CD4-positive, alpha-beta T cell treated with Interleukin-15 for 4 hours (primary cell): ENCODE measurements around the gene RPL10.

Experiments used
- DNase-seq: peaks from one replicate; pipeline ENCODE4 v3.0.0-alpha.2; 2020; ENCODE audit warnings: low spot score

Gene RPL10

DNA sequence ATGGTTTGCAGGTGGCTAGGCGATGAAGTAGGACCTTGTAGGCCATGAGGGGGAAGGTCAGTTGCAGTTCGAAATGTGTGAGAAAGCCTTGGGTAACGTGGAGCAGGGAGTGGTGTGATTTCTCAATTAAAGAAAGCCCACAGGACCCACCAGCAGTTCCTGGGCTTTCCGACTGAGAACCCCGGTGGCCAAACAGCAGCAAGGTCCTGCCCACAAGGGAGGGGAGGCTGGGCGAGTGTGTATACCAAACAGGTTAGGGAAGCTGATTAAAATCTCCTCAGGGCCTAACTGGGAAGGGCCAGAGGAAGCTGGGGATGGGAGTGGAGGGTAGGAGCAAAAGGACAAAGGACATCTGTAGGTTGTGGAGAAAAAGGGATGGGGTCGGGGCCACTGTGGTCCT, 32.7 kb downstream of the RPL10 start:
- DNase-seq = no peak

DNA sequence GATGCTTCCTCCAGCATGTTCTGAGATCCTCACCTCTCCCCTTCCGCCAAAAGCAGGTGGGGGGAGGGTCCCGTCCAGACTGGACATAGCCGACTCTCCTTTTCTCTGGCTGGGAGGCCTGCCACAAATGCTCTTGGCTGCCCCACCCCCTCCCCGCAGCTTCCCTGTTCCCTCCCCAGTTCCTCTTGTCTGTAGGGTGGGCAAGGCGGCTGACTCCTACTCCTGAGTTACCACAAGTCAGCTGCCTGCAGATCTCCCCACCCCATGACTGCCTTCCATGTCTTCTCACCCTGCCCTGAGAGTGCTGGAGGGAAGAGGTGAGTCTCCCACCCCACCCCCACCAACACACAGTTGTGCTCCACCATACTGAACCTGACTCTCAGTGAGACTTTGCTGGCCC, 33.2 kb downstream of the RPL10 start:
- DNase-seq = no peak

DNA sequence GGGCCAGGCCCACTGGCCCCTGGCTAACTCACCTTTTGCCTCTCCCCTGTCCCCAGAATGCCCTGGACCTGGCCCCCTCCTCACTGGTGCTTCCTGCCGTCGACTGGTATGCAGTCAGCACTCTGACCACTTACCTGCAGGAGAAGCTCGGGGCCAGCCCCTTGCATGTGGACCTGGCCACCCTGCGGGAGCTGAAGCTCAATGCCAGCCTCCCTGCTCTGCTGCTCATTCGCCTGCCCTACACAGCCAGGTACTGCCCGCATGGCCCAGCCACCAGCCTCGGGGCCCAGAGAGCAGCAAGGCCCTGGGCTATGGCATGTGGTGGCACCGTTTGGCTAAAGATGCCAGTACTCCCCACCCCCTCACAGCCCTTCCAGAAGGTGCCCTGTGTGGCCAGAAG, 34.0 kb downstream of the RPL10 start:
- no peak for DNase-seq

DNA sequence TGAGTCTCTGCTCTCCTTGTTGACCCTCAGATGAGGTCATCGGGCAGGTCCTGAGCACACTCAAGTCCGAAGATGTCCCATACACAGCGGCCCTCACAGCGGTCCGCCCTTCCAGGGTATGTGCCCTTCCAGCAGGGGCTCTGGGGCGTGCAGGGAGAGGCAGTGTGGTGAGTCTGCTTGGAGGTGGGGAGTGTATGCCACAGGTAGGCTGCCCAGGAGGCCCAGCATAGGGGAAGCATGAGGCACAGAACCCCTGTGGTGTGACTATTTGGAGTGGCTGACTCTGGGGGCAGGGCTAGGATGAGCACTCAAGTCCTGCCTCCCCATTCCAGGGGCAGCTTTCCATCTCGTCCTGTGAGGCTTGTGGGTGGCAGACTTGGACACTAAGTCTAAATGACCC, 35.4 kb downstream of the RPL10 start:
- DNase-seq = no peak

DNA sequence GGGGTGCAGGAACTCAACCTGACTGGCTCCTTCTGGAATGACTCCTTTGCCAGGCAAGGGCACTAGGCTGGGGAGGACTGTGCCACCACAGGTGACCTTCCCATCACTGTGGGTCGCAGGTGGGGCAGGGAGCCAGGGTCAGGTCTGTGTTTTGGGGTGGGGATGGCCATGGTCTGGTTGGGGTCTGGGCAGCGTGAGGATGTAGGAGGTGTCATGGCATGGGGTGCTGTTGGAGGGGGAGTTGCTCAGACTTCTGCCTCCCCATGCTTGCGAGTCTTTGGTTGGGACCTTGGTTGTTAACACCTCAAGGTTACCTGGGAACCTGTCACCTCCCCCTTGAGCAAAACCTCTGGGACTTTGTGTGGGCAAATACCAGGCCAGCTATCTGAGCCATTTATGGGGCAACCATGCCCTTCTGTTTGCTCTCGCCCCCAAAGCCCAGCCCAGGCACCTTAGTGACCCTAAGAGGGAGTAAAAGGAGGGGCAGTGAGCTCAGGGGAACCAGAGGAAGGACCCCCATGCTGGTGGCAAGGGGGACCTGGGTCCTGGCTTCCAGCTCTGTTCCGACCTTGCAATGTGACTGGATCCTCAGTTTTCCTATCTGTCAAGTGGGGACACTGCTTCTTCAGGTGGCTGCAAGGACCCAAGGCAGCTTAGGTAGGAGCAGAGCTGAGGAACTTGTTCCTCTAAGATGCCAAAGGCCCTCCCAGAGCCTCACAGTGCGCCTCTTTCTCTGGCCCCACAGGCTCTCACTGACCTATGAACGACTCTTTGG, 36.4 kb downstream of the RPL10 start:
- no peak for DNase-seq

DNA sequence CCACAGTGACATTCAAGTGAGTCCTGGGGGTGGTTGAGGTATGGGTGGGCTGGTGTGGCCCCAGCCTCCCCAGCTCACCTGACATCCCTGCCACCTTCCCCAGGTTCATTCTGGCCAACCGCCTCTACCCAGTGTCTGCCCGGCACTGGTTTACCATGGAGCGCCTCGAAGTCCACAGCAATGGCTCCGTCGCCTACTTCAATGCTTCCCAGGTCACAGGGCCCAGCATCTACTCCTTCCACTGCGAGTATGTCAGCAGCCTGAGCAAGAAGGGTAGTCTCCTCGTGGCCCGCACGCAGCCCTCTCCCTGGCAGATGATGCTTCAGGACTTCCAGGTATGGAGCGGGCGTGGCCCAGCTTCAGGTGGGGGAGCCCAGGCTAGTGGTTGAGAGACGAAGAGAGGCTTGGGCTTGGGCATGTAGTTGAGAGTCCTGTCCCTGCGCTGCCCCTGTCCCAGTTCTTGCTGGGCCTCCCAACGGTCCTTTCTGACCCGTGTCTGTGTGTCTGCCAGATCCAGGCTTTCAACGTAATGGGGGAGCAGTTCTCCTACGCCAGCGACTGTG, 37.1 kb downstream of the RPL10 start:
- DNase-seq = no peak

DNA sequence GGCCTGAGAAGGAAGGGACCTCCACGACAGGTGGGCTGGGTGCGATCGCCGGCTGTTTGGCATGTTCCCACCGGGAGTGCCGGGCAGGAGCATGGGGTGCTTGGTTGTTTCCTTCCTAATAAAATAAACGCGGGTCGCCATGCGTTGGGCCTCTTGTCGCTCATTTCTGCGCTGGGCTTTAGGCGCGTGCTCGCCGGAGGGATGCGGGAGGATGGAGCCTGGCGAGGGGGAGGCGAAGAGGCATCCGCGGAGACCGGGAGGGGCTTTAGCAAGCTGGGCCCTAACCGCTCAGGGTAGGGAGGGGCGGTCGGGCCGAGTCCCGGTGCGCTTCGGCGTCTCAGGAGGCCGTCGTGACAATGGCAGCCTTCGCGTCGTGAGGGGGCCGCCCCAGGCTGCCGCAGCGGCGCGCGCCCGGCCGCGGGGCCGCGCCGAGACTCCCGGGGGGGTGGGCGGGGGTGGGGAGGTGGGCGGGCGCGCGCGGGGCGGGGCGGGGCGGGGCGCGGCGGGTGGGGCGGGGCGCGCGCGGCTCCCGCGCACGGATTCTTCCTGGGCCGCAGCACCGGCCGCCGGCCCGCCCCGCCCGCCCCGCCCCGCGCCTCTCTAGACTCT, 38.3 kb downstream of the RPL10 start:
- peak; percentile 50 for DNase-seq

DNA sequence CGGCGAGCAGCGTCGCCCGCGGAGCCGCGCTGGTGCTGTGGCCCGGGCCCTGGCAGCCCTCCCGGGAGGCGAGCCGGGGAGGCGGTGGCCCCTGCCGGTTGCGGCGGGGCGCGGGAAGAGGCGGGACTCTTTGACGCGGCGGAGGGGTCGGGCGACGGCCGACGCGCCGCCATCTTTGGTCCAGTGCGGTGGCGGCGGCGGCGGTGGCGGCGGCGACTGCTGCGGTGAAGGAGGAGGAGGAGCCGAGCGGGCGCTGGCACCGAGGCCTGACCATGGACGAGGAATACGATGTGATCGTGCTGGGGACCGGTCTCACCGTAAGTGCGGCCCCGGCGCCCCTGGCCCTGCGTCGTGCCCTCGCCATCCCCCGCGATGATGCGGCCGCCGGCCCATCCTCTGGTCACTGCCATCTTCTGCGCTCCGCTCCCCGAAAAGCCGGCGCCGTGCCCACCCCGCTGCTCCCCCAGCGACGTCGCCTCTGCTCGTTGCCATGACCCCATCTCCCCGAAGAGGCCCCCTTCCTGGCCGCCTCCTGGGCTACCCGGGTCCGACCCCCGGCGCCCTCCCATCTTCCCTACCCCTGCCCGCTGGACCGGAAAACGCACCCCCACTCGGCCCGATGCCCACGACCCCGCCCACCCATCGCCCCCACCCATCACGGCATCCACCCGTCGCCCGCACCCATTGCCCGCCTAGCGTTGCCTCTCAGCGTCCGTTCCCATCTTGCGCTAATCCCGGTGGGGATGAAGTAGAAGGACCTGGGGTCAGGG, 39.0 kb downstream of the RPL10 start, which contains the start of gene GDI1:
GDI1 (plus strand) TSS at position 172 of the 770 bp plus-strand sequence; CDS start at position 273, 101 bp downstream.
- peak; percentile 55 for DNase-seq

DNA sequence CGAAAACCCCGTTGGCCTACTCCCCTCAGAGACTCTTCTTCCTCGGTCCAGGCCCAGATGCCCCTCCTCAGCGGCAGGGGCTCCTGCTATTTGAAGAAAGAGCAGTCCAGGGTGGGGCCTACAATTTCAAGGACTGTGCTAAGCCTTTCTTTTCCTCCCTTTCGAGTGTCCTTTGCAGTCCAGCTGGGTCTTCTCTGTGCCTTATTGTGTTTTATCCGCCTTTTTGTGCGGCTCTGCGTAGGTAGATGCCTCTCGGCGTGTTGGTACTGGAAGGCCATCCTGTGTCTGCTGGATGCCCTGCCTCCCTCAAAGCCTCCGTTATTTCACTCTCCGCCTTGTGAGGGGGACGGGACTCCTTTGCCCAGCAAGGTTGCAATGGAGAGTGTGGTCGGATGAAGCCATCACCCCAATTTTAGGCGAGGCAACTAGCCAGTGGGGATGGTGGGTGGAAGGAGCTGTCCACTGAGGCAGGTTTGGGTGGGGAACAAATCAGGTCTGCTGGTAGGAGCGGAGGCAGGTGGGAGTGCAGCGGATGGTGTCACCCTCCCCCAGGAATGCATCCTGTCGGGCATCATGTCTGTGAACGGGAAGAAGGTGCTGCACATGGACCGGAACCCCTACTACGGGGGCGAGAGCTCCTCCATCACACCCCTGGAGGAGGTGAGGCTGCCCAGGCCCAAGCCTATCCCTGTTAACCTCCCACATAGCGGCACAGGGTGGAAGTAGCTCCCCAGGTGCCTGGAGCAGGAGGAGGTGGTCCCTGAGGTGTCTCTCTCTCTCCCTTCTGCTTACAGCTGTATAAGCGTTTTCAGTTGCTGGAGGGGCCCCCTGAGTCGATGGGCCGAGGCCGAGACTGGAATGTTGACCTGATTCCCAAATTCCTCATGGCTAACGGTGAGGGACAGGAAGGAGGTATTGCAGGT, 40.1 kb downstream of the RPL10 start:
- DNase-seq = no peak

DNA sequence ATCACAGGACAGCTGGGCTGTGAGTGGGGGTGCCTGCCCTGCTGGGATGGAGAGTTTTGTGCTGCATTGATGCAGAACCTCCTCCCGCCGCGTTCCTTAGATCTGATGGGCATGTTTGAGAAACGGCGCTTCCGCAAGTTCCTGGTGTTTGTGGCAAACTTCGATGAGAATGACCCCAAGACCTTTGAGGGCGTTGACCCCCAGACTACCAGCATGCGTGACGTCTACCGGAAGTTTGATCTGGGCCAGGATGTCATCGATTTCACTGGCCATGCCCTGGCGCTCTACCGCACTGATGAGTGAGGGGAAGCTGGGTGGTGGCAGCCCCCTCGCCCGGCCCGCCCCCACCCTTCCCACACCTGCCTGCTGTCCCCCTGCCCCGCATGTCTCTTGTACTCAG, 41.7 kb downstream of the RPL10 start:
- DNase-seq = no peak

DNA sequence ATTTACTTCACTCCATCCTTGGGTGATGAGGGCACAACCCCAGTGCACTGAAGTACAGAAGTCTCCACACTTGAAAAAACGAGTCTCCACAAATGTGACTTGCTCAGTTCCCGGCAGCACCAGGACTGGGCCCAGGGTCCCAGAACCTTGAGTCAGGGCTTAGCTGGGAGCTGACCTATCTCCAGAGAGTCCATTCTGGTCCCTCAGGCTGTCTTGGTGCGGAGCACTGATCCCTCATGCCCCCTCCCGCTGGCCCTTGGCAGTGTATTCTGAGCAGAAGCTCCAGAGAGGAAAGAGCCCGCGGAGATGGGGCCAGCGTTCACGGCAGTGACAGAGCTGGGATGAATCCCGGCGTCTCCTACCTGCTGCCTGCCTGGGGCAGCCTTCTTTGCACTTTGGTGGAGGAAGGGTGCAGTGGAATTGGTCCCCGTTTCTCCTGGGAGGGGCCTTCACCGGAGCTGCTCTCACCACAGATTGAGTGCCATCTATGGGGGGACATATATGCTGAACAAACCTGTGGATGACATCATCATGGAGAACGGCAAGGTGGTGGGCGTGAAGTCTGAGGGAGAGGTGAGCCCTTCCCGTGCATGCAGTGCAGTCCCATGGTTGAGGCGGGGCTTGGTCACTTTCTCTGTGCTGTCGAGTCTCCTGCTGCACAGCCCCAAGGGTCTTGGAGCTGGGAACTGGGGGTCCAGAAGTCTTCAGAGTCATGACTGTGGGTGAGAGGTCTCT, 42.6 kb downstream of the RPL10 start:
- DNase-seq = no peak

DNA sequence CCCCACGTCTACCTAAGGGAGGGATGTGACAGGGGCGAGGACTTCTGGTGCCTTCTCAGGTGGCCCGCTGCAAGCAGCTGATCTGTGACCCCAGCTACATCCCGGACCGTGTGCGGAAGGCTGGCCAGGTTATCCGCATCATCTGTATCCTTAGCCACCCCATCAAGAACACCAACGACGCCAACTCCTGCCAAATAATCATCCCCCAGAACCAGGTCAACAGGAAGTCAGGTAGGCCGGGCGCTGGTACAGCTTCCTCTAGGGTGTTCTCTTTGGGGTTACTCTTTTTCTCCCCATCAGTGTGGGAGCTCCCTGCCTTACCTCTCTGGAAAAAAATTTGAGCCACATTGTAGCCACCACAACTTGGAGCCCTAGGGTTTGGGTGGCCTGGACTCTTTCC, 43.4 kb downstream of the RPL10 start:
- no peak for DNase-seq

DNA sequence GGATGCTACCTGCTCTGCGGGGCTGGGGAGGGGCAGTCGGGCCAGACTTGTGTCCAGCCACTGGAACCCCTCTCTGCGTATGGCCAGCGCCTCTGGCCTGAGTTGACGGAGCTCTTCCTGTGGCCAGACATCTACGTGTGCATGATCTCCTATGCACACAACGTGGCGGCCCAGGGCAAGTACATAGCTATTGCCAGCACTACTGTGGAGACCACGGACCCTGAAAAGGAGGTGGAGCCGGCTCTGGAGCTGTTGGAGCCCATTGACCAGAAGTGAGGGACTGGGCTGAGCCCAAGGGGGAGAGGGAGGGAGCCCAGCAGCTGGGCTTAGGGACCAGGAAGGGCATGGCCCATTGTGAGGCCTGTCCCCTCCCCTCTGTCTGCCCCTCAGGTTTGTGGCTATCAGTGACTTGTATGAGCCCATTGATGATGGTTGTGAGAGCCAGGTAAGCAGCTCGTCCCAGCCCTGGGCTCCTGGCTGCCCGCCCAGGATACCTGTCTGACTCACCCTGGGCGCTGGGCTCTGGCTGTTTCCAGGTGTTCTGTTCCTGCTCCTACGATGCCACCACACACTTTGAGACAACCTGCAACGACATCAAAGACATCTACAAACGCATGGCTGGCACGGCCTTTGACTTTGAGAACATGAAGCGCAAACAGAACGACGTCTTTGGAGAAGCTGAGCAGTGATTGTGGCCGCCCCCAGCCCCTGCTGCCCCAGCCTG, 44.0 kb downstream of the RPL10 start:
- no peak for DNase-seq

DNA sequence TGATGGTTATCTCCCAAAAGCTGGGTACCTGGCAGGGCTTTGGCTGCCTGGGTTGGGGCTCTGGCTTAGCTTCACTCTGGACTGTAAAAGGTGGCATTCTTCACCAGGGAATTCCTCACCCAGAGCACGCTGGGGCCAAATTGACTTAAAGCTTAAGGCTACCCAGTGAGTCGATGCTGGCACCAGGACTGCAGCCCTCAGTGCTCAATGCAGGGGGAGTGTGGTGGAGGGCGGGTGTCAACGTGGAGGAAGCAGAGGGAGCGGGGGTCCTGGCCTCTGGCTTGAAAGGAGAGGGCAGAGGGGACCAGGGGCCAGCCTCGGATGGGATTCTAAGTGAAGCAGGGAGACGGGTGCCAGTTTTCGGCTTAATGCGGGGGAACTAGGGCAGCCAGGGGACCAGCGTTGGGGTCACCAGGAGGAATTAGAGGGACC, 45.3 kb downstream of the RPL10 start:
- DNase-seq = no peak

DNA sequence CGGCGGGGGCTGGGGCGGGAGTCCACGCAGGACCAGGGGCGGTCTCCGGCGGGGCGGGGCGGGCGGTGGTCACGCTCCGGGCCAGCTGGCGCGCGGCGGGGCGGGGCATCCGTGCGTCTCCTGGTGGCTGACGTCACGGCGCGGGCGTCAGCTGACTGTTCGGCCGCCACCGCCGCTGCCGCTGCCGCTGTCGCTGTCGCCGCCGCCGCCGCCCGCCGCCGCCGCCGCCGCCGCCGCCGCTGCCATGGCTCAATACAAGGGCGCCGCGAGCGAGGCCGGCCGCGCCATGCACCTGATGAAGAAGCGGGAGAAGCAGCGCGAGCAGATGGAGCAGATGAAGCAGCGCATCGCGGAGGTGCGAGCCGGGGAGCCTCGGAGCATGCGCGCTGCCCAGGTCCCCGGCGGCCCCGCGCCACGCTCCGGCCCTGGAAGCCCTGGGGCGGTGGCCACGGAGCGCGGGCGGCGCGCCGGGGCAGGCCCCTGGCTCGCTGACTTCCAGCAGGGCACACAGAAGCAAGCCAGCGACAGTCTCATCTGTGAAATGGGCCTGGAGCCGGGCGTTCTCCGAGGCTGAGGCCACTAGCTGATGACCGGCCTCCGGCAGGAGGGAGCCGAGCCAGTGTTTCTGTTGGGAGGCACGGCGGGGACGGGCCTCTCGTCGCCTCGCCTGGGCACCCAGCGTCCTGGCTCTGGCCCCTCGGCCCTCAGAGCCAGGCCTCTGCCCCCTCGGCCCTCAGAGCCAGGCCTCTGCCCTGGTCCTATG, 46.0 kb downstream of the RPL10 start, which contains the start of gene FAM50A:
FAM50A (plus strand) TSS at position 150 of the 763 bp plus-strand sequence; CDS start at position 245, 95 bp downstream.
- peak; percentile 62 for DNase-seq

DNA sequence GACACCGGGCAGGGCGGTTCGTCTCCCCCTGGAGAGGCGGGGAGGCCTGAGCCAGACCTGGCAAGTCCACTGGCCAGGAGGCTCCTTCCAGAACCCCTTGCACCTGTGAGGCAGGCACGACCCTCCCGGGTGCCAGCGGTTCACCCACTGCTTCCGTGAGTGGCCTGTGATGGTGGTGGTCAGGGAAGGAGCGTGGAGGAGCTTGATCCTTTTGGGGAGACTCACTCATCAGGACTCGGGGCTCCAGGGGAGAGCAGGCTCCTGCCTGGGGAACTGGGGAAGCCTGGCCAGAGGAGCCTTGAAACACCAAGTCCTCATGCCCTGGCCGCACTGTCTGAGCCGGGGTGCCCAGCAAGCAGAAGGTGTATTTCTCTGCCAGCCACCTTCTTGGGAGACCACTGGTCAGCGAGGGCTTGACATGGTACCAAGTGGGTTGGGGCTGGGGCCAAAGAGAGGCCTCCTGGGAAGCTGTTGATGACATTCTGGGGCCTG, 46.6 kb downstream of the RPL10 start:
- no peak for DNase-seq

DNA sequence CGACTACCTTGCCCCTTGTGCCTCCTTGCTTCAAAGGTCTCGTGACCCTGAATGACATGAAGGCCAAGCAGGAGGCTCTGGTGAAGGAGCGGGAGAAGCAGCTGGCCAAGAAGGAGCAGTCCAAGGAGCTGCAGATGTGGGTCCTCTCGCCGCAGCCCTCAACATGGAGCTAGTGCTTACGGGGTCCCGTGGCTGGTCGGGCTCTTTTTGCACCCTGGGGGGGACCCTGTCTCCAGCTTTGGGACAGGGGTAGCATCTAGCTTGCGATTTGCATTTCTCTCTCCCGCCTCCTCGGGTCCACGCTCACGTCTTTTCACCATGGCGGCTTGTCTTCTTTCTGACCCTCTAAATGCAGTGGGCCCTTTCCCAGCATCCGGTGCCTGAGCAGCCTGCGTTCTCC, 47.6 kb downstream of the RPL10 start:
- DNase-seq = no peak

DNA sequence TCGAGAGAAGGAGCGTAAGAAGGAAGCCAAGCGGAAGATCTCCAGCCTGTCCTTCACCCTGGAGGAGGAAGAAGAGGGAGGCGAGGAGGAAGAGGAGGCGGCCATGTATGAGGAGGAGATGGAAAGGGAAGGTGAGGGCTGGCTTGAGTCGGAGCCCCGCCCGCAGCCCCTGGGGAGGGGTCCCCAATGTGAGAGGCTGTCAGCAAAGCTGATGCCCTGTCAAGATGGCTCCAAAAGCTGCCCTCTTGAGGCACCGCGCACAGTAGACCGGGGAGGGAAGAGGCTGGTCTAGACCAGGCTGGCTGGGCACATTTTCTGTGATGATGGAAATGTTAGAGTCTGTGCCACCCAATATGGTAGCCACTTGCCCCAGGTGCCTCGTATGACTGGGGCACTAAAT, 48.3 kb downstream of the RPL10 start:
- no peak for DNase-seq

DNA sequence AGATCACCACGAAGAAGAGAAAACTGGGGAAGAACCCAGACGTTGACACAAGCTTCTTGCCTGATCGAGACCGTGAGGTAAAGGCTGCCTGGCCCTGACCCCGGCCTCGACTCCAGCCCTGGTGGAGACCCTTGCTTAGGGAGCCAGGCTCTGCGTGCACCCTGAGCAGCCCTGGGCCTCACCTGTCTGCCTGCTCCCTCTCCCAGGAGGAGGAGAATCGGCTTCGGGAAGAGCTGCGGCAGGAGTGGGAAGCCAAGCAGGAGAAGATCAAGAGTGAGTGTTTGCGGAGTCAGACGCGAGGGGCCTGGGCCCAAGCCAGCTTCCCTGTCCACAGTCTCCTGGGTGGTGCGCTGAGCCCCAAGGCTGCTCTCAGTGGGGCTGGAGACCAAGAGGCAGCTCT, 50.3 kb downstream of the RPL10 start:
- DNase-seq = no peak
